ENCODE data around the gene CCDC57. TPM values are rescaled to one million over a fixed set of nuclear protein-coding genes. Genes with fewer than 3 reads are reported as not detected.

The CCDC57 gene
- total RNA-seq, 1 donor from 2014 or later: 15.0 TPM

- H4K20me1 ChIP-seq (ENCODE audit: low read depth): no peaks in the 10 kb centered on the region
- H2AFZ ChIP-seq (replicated peaks): no peak overlapping the region
- H3K9me3 ChIP-seq (ENCODE audit: low read depth): no peaks in the 10 kb centered on the region
- TF ChIP-seq EZH2 (IDR thresholded peaks at IDR 0.05) (no peak), CTCF (IDR thresholded peaks at IDR 0.05) (no peak), EZH2phosphoT487 (IDR thresholded peaks at IDR 0.05) (no peak)
- H3K4me3 ChIP-seq: no peak overlapping the region
- H3K9ac ChIP-seq: no peak overlapping the region
- H3K9me3 Mint-ChIP-seq: no peaks in the 10 kb centered on the region
- no peaks in the 10 kb centered on the region for H3F3A ChIP-seq (ENCODE audit: low read depth)
- no peaks in the 10 kb centered on the region for H3K79me2 ChIP-seq (ENCODE audit: low read depth)
- H3K27me3 ChIP-seq: no peaks in the 10 kb centered on the region
- H3K4me3 Mint-ChIP-seq: no peak overlapping the region
- no peaks in the 10 kb centered on the region for H3K36me3 ChIP-seq
- no peak overlapping the region for H3K27ac Mint-ChIP-seq
- no peaks in the 10 kb centered on the region for H3K27me3 Mint-ChIP-seq (ENCODE audit: insufficient read depth, low read depth)
- no peak overlapping the region for H3K4me2 ChIP-seq
- peaks cover 2% of the 10 kb centered on the region for H3K4me1 Mint-ChIP-seq
- peaks cover 18% of the 10 kb centered on the region for H3K36me3 Mint-ChIP-seq
- H3K27ac ChIP-seq: no peak overlapping the region
- H3K4me1 ChIP-seq: no peaks in the 10 kb centered on the region
- DNase-seq (ENCODE audit: low spot score): no peak
These were observed 85.4 kb downstream of the CCDC57 start for GRCh38 chr17:82127315-82127595.

- H3F3A ChIP-seq (ENCODE audit: low read depth): no peaks in the 10 kb centered on the region
- H3K27ac ChIP-seq: no peak overlapping the region
- Mint-ChIP-seq H3K4me1 (peaks cover 6% of the 10 kb centered on the region), H3K36me3 (peaks cover 21% of the 10 kb centered on the region), H3K27me3 (ENCODE audit: insufficient read depth, low read depth) (no peaks in the 10 kb centered on the region), H3K27ac (no peak overlapping the region), H3K4me3 (no peak overlapping the region), H3K9me3 (no peaks in the 10 kb centered on the region)
- TF ChIP-seq CTCF (IDR thresholded peaks at IDR 0.05): no peak
- TF ChIP-seq EZH2 (IDR thresholded peaks at IDR 0.05): no peak
- TF ChIP-seq EZH2phosphoT487 (IDR thresholded peaks at IDR 0.05): no peak
- no peak overlapping the region for H3K4me3 ChIP-seq
- no peak overlapping the region for H3K4me2 ChIP-seq
- DNase-seq (ENCODE audit: low spot score): no peak
- H3K36me3 ChIP-seq: no peaks in the 10 kb centered on the region
- H3K9ac ChIP-seq: no peak overlapping the region
- H3K4me1 ChIP-seq: no peaks in the 10 kb centered on the region
- no peak overlapping the region for H2AFZ ChIP-seq (replicated peaks)
- H3K79me2 ChIP-seq (ENCODE audit: low read depth): no peaks in the 10 kb centered on the region
- no peaks in the 10 kb centered on the region for H3K27me3 ChIP-seq
- no peaks in the 10 kb centered on the region for H4K20me1 ChIP-seq (ENCODE audit: low read depth)
- H3K9me3 ChIP-seq (ENCODE audit: low read depth): no peaks in the 10 kb centered on the region
These were observed 85.9 kb downstream of the CCDC57 start for GRCh38 chr17:82126556-82127314.

GRCh38 chr17:82124101-82124500 is 88.5 kb downstream of the CCDC57 start:
- TF ChIP-seq EZH2 (IDR thresholded peaks at IDR 0.05) (no peak), EZH2phosphoT487 (IDR thresholded peaks at IDR 0.05) (no peak), CTCF (IDR thresholded peaks at IDR 0.05) (no peak)
- Histone ChIP-seq H3K9me3 (ENCODE audit: low read depth) (no peaks in the 10 kb centered on the region), H3K27ac (no peak overlapping the region), H2AFZ (replicated peaks) (no peak overlapping the region), H4K20me1 (ENCODE audit: low read depth) (no peaks in the 10 kb centered on the region), H3K9ac (no peak overlapping the region), H3K79me2 (ENCODE audit: low read depth) (no peaks in the 10 kb centered on the region), H3K36me3 (no peaks in the 10 kb centered on the region), H3K27me3 (no peaks in the 10 kb centered on the region), H3K4me3 (no peak overlapping the region), H3K4me1 (peaks cover 5% of the 10 kb centered on the region), H3F3A (ENCODE audit: low read depth) (peaks cover 13% of the 10 kb centered on the region), H3K4me2 (no peak overlapping the region)
- DNase-seq (ENCODE audit: low spot score): no peak
- no peak overlapping the region for H3K4me3 Mint-ChIP-seq
- peak overlapping the region; percentile 34 for H3K27ac Mint-ChIP-seq
- peaks cover 21% of the 10 kb centered on the region for H3K36me3 Mint-ChIP-seq
- no peaks in the 10 kb centered on the region for H3K9me3 Mint-ChIP-seq
- peaks cover 11% of the 10 kb centered on the region for H3K4me1 Mint-ChIP-seq
- H3K27me3 Mint-ChIP-seq (ENCODE audit: insufficient read depth, low read depth): no peaks in the 10 kb centered on the region
